ENCODE data around the gene INHBA.

DNA sequence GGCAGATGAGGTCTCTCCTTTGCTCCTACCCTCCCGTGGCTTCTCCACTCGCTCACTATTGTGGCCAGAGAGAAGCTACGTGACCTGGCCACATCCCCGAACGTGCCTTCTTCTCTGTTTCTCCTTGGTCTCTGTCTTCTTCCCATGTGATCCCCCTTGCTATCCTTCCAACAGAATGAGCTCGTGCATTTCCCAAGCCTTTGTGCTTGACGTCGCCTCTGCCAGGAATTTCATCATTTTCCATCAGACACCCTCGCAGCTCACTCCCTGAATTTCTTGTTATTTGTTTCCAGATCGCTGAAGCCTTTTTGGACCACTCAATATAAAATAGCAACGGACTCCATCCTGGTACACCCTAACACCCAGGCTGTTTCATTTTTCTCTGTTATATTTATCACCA lies 13.8 kb upstream of the INHBA start:
- TF ChIP-seq POLR2A (IDR thresholded peaks at IDR 0.05; ENCODE audit: low read depth, low read length) (no peak), POLR2AphosphoS5 (IDR thresholded peaks at IDR 0.05; ENCODE audit: low read depth, low read length) (no peak), TAF1 (IDR thresholded peaks at IDR 0.05; ENCODE audit: low read depth, low read length) (no peak), SPI1 (IDR thresholded peaks at IDR 0.05; ENCODE audit: low read depth, low read length) (no peak), PAX5 (IDR thresholded peaks at IDR 0.05; ENCODE audit: insufficient read depth, low read length, severe bottlenecking) (no peak)
